ENCODE results near the gene RORB.

- TF ChIP-seq TAF1 (IDR thresholded peaks at IDR 0.05; ENCODE audit: low read depth) (no peak), CEBPB (IDR thresholded peaks at IDR 0.05) (no peak), TCF12 (IDR thresholded peaks at IDR 0.05; ENCODE audit: low read depth) (no peak), EP300 (IDR thresholded peaks at IDR 0.05; ENCODE audit: borderline replicate concordance) (no peak), EGR1 (IDR thresholded peaks at IDR 0.05) (no peak)
Observed at GRCh38 chr9:74570879-74571512, 73.9 kb downstream of the RORB start.

All from Ishikawa (cell line).